CD4-positive, alpha-beta T cell treated with Interleukin-2 at 100 ng/mL for 4 hours (primary cell): ENCODE results near the gene ZNF692.
"Not testable (repeated sequence)": the region's sequence is repeated elsewhere in the genome, so short reads cannot be mapped to it uniquely, and the experiment has no call there.

Experiments used
- DNase-seq: peaks from one replicate; pipeline ENCODE4 v3.0.0-alpha.2; 2020; ENCODE audit warnings: low spot score

Gene ZNF692

DNA sequence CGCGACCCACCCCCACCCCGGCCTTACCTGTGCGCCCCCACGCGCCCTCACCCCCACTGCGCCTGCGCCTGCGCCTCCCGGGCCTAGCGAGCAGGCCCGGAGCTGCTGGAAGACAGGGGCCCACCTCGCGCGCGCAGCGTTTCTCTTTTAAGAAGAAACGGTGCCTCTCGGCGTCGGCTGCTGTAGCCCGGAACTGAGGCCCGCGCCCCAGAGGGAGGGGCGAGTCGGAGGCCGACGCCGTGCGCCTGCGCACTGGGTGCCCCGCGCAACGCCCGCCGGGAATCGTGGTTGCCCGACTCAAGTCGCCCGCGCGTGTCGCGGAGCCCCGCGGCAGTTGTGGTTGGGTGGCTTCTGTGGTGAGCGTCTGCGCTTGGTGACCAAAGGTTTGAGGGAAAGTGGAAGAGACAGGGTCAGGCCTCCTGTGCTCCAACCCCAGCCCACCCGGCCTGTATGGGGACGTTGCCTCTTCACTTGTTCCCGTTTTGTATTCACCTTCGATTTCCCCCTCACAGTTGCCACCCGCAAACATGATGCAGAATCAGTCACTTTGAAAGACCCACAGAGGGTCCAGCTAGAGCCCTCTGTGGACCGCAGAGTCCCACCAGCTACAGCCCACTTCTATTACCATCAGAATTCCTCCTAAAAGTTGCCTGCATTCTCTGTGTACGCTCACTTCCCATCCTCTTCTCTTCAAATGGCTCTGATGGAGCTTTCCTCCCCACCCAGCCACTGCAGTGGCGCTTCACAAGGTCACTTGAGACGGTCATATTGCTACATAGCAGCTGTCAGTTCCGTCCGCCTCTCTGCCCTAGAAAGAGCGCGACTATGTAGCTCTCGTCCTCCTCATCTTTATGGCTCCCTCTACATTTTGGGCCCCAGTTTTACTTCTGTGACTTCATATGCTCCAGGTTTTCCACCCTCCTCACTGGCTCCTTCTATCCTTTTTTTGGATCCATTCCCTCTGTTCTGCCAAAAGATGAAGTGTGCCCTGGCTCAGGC is at the start of gene ZNF692:
ZNF692 (minus strand) TSS at position 195 of the 999 bp plus-strand sequence. CDS start 776 bp downstream, outside the sequence.
- DNase-seq, result peak; percentile 98

- no peak for DNase-seq
These were observed 48.1 kb upstream of the ZNF692 start for GRCh38 chr1:248906753-248907661.

- DNase-seq, result peak; percentile 95
These were observed 47.3 kb upstream of the ZNF692 start, which contains the start of gene PGBD2 for GRCh38 chr1:248906009-248906752. PGBD2 (plus strand) TSS chr1:248906235; CDS start chr1:248913863, 7,628 bp downstream.

DNA sequence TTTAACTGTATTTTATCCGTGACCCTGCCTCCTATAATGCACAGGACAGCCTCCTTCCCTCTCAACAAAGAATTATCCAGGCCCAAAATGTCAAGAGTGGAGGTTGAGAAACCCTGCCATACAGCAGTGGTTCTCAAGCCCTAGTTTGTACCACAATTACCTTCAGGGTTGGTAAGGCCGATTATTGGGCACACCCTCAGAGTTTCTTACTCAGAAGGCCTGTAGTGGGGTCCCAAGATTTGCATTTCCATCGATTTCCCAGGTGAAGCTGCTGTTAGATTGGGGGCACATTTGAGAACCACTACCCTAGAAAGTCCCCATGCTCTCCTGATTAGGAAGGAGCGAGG is 46.8 kb upstream of the ZNF692 start:
- DNase-seq, result no peak

DNA sequence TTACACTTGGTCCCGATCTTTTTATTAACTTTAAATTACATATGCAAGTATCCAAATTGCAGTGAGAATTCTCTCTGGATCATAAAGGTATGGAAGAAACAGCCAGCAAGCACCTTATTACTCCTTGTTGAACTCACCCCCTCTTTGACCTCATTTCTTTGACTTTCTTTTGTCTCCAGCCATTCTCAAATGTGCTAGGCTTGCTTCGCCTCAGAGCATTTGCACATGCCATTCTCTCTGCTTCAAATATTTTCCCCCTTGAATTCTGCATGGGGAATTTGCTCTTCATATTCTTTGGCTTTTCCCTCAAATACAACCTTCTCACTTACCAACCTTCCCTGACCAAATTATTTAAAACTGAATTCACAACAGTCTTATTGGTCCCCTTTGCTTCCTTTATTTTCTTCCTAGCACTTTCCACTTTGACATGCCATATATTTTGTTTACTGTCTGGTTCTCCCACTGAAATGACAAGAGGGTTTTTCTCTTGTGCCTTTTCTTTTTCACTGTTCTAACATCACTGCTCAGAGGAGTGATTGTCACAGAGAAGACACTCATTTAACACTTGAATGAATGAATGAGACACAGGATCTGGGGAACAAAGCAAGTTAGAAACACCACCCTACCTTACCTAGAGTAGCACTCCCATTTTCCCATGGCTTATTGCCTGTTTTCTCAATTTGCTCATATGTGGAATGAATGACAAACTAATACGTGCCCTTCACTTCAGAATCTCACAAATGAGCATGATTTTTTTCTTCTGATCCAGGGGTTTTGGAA is 45.7 kb upstream of the ZNF692 start:
- no peak for DNase-seq

GRCh38 chr1:248901578-248901977 is 42.7 kb upstream of the ZNF692 start:
- no peak for DNase-seq

GRCh38 chr1:248900637-248901036 is 41.8 kb upstream of the ZNF692 start:
- no peak for DNase-seq

DNA sequence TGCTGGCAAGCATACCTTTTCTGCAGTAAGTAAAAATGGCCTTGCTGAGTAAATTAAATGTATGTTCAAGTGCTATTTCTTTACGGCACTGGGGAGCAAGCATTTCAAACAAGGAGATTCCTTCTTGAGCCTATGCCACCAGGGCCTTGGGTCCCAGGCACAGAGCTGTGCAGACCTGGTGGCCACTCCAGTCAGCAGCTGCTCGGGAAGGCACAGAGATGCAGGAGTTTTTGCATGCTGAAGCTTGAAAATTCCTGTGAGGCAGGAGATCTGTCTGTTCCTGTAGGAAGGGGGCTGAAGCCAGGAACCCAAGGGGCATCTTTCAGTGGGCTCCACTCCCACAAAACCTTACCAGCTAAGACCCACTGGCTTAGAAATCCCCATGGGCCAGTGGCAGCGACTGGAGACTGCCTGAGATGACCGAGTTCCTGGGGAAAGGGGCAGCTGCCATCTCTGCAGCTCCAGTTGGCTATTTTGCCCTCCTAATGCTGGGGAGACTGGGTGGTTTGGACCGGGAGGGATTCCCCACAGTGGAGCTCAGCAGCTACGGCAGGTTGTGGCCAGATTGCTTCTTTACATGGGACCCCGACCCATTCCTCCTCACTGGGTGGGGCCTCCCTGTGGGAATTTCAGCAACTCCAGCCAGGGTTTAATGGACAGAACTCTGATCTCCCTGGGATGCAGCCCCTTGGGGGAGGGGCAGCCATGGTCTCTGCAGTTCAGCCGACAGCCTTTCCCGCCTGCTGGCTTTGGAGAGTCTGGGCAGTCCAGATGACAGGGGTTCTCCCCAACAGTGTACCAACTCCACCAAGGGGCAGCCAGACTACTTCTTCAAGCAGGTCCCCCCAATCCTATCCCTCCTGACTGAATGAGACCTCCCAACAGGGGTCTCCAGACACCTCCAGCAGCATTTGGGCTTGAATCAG is 38.8 kb upstream of the ZNF692 start:
- no peak for DNase-seq

- no peak for DNase-seq
These were observed 36.0 kb upstream of the ZNF692 start for GRCh38 chr1:248894837-248895236.

GRCh38 chr1:248892590-248892989 is 33.7 kb upstream of the ZNF692 start:
- no peak for DNase-seq

- DNase-seq, result no peak
These were observed 32.9 kb upstream of the ZNF692 start for GRCh38 chr1:248891758-248892157.

GRCh38 chr1:248890549-248891498 is 31.9 kb upstream of the ZNF692 start:
- no peak for DNase-seq

GRCh38 chr1:248889914-248890243 is 31.0 kb upstream of the ZNF692 start:
- DNase-seq, result not testable (repeated sequence)

- DNase-seq, result no peak
These were observed 27.5 kb upstream of the ZNF692 start for GRCh38 chr1:248886237-248886895.

GRCh38 chr1:248885646-248886045 is 26.8 kb upstream of the ZNF692 start:
- no peak for DNase-seq

GRCh38 chr1:248884632-248885295 is 25.9 kb upstream of the ZNF692 start:
- no peak for DNase-seq

DNA sequence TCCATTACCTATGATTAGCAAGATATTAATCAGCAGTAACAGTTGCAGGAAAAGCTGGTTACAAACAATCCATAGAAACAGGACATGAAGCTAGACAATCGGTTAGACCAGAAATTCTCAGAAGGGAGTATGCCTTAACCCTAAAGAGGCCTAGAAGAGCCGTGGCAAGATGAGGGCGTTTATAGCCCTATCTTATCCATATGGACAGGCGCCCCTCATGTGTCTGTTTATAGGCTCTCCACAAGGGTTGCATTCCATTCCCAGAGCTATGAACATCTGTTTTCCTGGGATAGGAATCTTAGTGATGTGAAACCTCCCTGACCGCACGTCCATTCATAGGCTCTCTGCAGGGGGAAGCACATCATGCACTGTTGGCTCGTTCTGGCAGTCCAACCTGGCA is 23.5 kb upstream of the ZNF692 start:
- not testable (repeated sequence) for DNase-seq

GRCh38 chr1:248881261-248881660 is 22.4 kb upstream of the ZNF692 start:
- DNase-seq, result no peak
